Measurements from ENCODE around the gene LSM4. TPM values are rescaled to one million over a fixed set of nuclear protein-coding genes. Genes with fewer than 3 reads are reported as not detected.

The LSM4 gene
- total RNA-seq, 1 donor from 2014 or later = 150 TPM

GRCh38 chr19:18312092-18312534 lies 10.8 kb downstream of the LSM4 start:
- no peak for DNase-seq (ENCODE audit: low spot score, unreplicated experiment)
- no peak for TF ChIP-seq CTCF (IDR thresholded peaks at IDR 0.05; ENCODE audit: unreplicated experiment)
- no peaks in the 10 kb centered on the region for H3K9me3 Mint-ChIP-seq (ENCODE audit: low read depth)
- no peak overlapping the region for H3K4me3 Mint-ChIP-seq (ENCODE audit: low read depth)
- no peaks in the 10 kb centered on the region for H3K27me3 Mint-ChIP-seq
- H3K4me1 Mint-ChIP-seq (ENCODE audit: low read depth) = peaks cover 6% of the 10 kb centered on the region
- H3K36me3 Mint-ChIP-seq (ENCODE audit: insufficient read depth) = peaks cover 9% of the 10 kb centered on the region
- H3K27ac Mint-ChIP-seq = no peak overlapping the region

GRCh38 chr19:18311502-18312091 lies 11.3 kb downstream of the LSM4 start:
- Mint-ChIP-seq H3K4me1 (ENCODE audit: low read depth) (peaks cover 6% of the 10 kb centered on the region), H3K27me3 (no peaks in the 10 kb centered on the region), H3K27ac (no peak overlapping the region), H3K9me3 (ENCODE audit: low read depth) (no peaks in the 10 kb centered on the region), H3K36me3 (ENCODE audit: insufficient read depth) (peaks cover 12% of the 10 kb centered on the region), H3K4me3 (ENCODE audit: low read depth) (no peak overlapping the region)
- TF ChIP-seq CTCF (IDR thresholded peaks at IDR 0.05; ENCODE audit: unreplicated experiment) = no peak
- no peak for DNase-seq (ENCODE audit: low spot score, unreplicated experiment)

GRCh38 chr19:18310966-18311365 lies 11.9 kb downstream of the LSM4 start:
- H3K9me3 Mint-ChIP-seq (ENCODE audit: low read depth) = no peaks in the 10 kb centered on the region
- no peaks in the 10 kb centered on the region for H3K27me3 Mint-ChIP-seq
- no peak for TF ChIP-seq CTCF (IDR thresholded peaks at IDR 0.05; ENCODE audit: unreplicated experiment)
- H3K4me3 Mint-ChIP-seq (ENCODE audit: low read depth) = no peak overlapping the region
- H3K4me1 Mint-ChIP-seq (ENCODE audit: low read depth) = peaks cover 5% of the 10 kb centered on the region
- H3K36me3 Mint-ChIP-seq (ENCODE audit: insufficient read depth) = peaks cover 12% of the 10 kb centered on the region
- no peak overlapping the region for H3K27ac Mint-ChIP-seq
- no peak for DNase-seq (ENCODE audit: low spot score, unreplicated experiment)

GRCh38 chr19:18310118-18310909 lies 12.6 kb downstream of the LSM4 start:
- no peaks in the 10 kb centered on the region for H3K27me3 Mint-ChIP-seq
- no peak for TF ChIP-seq CTCF (IDR thresholded peaks at IDR 0.05; ENCODE audit: unreplicated experiment)
- no peak overlapping the region for H3K27ac Mint-ChIP-seq
- no peak overlapping the region for H3K4me3 Mint-ChIP-seq (ENCODE audit: low read depth)
- no peaks in the 10 kb centered on the region for H3K9me3 Mint-ChIP-seq (ENCODE audit: low read depth)
- H3K36me3 Mint-ChIP-seq (ENCODE audit: insufficient read depth) = peaks cover 12% of the 10 kb centered on the region
- DNase-seq (ENCODE audit: low spot score, unreplicated experiment) = no peak
- no peaks in the 10 kb centered on the region for H3K4me1 Mint-ChIP-seq (ENCODE audit: low read depth)

GRCh38 chr19:18309525-18310064 lies 13.3 kb downstream of the LSM4 start:
- Mint-ChIP-seq H3K27ac (no peak overlapping the region), H3K4me3 (ENCODE audit: low read depth) (no peak overlapping the region), H3K36me3 (ENCODE audit: insufficient read depth) (peaks cover 12% of the 10 kb centered on the region), H3K4me1 (ENCODE audit: low read depth) (peaks cover 5% of the 10 kb centered on the region), H3K9me3 (ENCODE audit: low read depth) (no peaks in the 10 kb centered on the region), H3K27me3 (no peaks in the 10 kb centered on the region)
- no peak for TF ChIP-seq CTCF (IDR thresholded peaks at IDR 0.05; ENCODE audit: unreplicated experiment)
- no peak for DNase-seq (ENCODE audit: low spot score, unreplicated experiment)

Measured in progenitor cell of endocrine pancreas (in vitro differentiated cells).